Effector memory CD4-positive, alpha-beta T cell (primary cell): ENCODE data around the gene TADA3.

Source experiments
- DNase-seq, 3 donors: peaks; one replicate each; pipeline ENCODE4 v3.0.0-alpha.2; 2020
- H3K27ac ChIP-seq: 2 replicates; pipeline ENCODE4 v1.7.0; 2013; ENCODE audit warnings: mild to moderate bottlenecking, low read length, moderate library complexity; ENCODE audit not compliant: insufficient read depth, poor library complexity, severe bottlenecking
- H3K27me3 ChIP-seq: replicated peaks from 2 replicates; pipeline ENCODE4 v1.7.0; 2013; ENCODE audit warnings: mild to moderate bottlenecking, low read length; ENCODE audit not compliant: insufficient read depth, control insufficient read depth, poor library complexity, severe bottlenecking
- H3K36me3 ChIP-seq: 2 replicates; pipeline ENCODE4 v1.7.0; 2013; ENCODE audit warnings: mild to moderate bottlenecking, low read length, moderate library complexity; ENCODE audit not compliant: control insufficient read depth, insufficient read depth
- H3K4me1 ChIP-seq: 2 replicates; pipeline ENCODE4 v1.7.0; 2013; ENCODE audit warnings: low read length, mild to moderate bottlenecking; ENCODE audit not compliant: control insufficient read depth, insufficient read depth, poor library complexity, severe bottlenecking
- H3K4me3 ChIP-seq: 2 replicates; pipeline ENCODE4 v1.7.0; 2013; ENCODE audit warnings: low read length, low read depth, mild to moderate bottlenecking; ENCODE audit not compliant: insufficient read depth, poor library complexity, severe bottlenecking
- H3K9me3 ChIP-seq: 2 replicates; pipeline ENCODE4 v1.7.0; 2013; ENCODE audit warnings: mild to moderate bottlenecking, low read length, moderate library complexity; ENCODE audit not compliant: control insufficient read depth

TADA3 gene

GRCh38 chr3:9732080-9732739, 60.1 kb downstream of the TADA3 start:
- DNase-seq, result peak; percentile 24 to 37 (median 28)
- Histone ChIP-seq H3K27ac (peak overlapping the region; percentile 92), H3K4me1 (peaks cover 15% of the 10 kb centered on the region), H3K27me3 (no peaks in the 10 kb centered on the region), H3K9me3 (no peaks in the 10 kb centered on the region), H3K36me3 (peaks cover 24% of the 10 kb centered on the region), H3K4me3 (peak overlapping the region; percentile 77)

DNA sequence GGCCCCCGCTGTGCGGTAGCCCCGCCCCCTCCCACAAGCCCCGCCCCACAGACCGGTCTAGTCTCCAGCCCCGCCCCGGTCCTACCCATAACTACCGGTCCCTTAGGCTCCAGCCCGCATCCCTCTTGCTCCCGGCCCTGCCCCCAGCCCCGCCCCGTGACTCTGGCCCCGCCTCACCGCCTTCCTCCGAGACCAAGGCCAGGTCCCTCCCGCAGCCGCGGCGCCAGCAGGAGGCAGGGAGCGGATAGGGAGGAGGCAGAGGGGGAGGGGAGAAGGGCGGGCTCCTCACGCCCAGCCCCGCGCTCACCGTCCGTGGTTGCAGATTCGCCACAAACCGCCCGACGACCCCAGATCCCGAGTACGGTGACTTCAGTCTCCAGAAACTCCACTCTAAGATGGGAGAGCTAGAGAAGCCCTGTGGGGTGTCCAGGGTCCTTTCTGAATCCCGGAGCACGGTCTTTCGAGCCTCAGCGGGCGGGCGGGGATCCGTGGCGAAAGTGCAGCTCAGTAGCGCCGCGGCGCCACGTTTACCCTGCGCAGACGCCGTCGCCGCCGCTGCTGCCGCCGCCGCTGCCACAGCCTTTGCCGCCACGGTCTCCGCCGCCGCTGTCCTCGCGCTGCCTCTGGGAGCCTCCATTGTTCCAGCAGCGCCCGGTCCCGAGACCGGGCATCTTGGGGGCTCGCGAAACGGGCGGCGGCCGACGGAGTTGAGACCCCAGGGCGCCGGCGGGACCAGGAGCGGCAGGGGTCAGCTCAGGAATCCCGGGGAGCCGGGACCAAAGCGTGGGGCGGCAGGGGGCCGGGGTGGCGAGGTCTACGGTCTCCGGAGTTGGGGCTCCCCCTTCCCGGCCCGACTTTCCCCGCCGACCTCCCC, 60.8 kb downstream of the TADA3 start, which contains the start of gene BRPF1:
TSS of gene BRPF1 (plus strand) at position 530 of the 874 bp plus-strand sequence. CDS start 2,406 bp downstream, outside the sequence.
- Histone ChIP-seq H3K4me3 (peak within 1 kb of the TSS; percentile 77), H3K36me3 (peaks cover 18% of the 10 kb centered on the region), H3K27ac (peak within 1 kb of the TSS; percentile 92), H3K4me1 (peaks cover 20% of the 10 kb centered on the region), H3K27me3 (no peaks in the 10 kb centered on the region), H3K9me3 (no peaks in the 10 kb centered on the region)
- peak; percentile 98 to 100 (median 100) for DNase-seq

GRCh38 chr3:9730657-9731205, 61.5 kb downstream of the TADA3 start:
- Histone ChIP-seq H3K4me3 (peak overlapping the region; percentile 77), H3K27ac (peak overlapping the region; percentile 92), H3K9me3 (no peaks in the 10 kb centered on the region)

More at GRCh38 chr3:9730657-9731205, 61.5 kb downstream of the TADA3 start:
- peaks cover 20% of the 10 kb centered on the region for H3K4me1 ChIP-seq
- H3K27me3 ChIP-seq, result no peaks in the 10 kb centered on the region
- peaks cover 18% of the 10 kb centered on the region for H3K36me3 ChIP-seq
- no peak for DNase-seq
